ENCODE measurements around the gene RAVER1. TPM values are rescaled to one million over a fixed set of nuclear protein-coding genes. Genes with fewer than 3 reads are reported as not detected.

Gene RAVER1
- total RNA-seq, 4 donors from 2014 or later: 22.2 to 34.2 (median 24.3) TPM

DNA sequence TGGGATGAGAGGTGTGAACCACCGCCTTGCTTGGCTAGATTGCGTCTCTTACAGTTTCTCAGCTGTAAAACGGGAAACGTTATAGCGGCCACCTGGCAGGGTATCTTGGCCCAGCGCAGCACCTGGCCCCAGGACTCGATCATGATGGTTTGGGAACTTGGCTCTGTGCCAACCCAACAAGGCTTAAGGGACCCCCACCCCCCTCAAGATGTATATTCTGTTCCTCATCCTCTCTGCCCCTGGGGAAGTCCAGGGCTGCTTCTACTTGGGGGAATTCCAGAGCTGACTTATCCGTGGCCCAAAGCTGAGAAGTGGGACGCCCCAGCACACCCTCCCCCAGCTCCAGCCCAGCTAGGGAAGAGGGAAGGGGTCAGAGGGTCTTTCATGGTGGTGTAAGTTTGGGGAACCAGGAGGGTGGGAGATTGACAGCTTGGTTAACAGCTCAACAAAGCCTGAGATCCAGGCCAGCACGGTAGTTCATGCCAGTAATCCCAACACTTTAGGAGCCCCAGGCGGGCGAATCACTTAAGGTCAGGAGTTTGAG, 61.7 kb downstream of the RAVER1 start:
- peaks cover 0 to 13% of the 10 kb centered on the region in 2 donors for H3K27me3 ChIP-seq
- TF ChIP-seq EP300 (IDR thresholded peaks at IDR 0.05) (no peak), POLR2A (IDR thresholded peaks at IDR 0.05) (no peak), CTCF (IDR thresholded peaks at IDR 0.05) (no peak)
- WGBS, 2 donors: 26 to 45% methylated on average over 11 to 12 of the region's 12 CpGs
- no peaks in the 10 kb centered on the region for H3K9me3 ChIP-seq
- H3K36me3 ChIP-seq: peaks cover 0 to 18% (median 0%) of the 10 kb centered on the region in 3 donors
- H3K4me1 ChIP-seq: peaks cover 0 to 35% (median 13%) of the 10 kb centered on the region in 4 donors
- no peak for DNase-seq (ENCODE audit: low spot score in 2 of 2)
- H3K4me3 ChIP-seq: peak overlapping the region; percentile 17 to 59 (median 50)
- peak overlapping the region in 3 of 4 donors; percentile 85 to 87 (median 85) for H3K27ac ChIP-seq

- peaks cover 0 to 13% of the 10 kb centered on the region in 2 donors for H3K27me3 ChIP-seq
- H3K36me3 ChIP-seq: peaks cover 0 to 14% (median 0%) of the 10 kb centered on the region in 3 donors
- peak within 1 kb of the TSS; percentile 37 to 87 (median 85) for H3K27ac ChIP-seq
- peak within 1 kb of the TSS; percentile 17 to 59 (median 50) for H3K4me3 ChIP-seq
- no peaks in the 10 kb centered on the region for H3K9me3 ChIP-seq
- H3K4me1 ChIP-seq: peaks cover 0 to 35% (median 13%) of the 10 kb centered on the region in 4 donors
- TF ChIP-seq EP300 (IDR thresholded peaks at IDR 0.05) (peak in 1 of 2 donors; percentile 87), CTCF (IDR thresholded peaks at IDR 0.05) (peak in 3 of 5 experiments; percentile 11 to 47 (median 32)), POLR2A (IDR thresholded peaks at IDR 0.05) (peak in 1 of 2 donors; percentile 49)
- 4 to 7% methylated on average over 31 to 47 of the region's 51 CpGs for WGBS, 2 donors
- peak; percentile 50 to 69 for DNase-seq (ENCODE audit: low spot score in 2 of 2)
These were observed 62.5 kb downstream of the RAVER1 start, which contains the start of gene ICAM1 for GRCh38 chr19:10270616-10271394. TSS of gene ICAM1 (plus strand) at chr19:10271120. CDS start at chr19:10271160, 40 bp downstream.

DNA sequence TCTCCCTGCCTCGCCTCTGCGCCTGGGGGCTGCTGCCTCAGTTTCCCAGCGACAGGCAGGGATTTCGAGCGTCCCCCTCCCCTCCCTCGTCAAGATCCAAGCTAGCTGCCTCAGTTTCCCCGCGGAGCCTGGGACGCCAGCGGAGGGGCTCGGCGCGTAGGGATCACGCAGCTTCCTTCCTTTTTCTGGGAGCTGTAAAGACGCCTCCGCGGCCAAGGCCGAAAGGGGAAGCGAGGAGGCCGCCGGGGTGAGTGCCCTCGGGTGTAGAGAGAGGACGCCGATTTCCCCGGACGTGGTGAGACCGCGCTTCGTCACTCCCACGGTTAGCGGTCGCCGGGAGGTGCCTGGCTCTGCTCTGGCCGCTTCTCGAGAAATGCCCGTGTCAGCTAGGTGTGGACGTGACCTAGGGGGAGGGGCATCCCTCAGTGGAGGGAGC, 63.1 kb downstream of the RAVER1 start:
- Histone ChIP-seq H3K4me1 (peaks cover 0 to 35% (median 13%) of the 10 kb centered on the region in 4 donors), H3K4me3 (peak overlapping the region; percentile 17 to 59 (median 50)), H3K9me3 (no peaks in the 10 kb centered on the region), H3K36me3 (peaks cover 0 to 10% (median 0%) of the 10 kb centered on the region in 3 donors), H3K27me3 (peaks cover 0 to 13% of the 10 kb centered on the region in 2 donors), H3K27ac (peak overlapping the region; percentile 37 to 87 (median 85))
- DNase-seq (ENCODE audit: low spot score in 2 of 2): peak; percentile 35 to 46
- no peak for TF ChIP-seq CTCF (IDR thresholded peaks at IDR 0.05)
- no peak for TF ChIP-seq POLR2A (IDR thresholded peaks at IDR 0.05)
- TF ChIP-seq EP300 (IDR thresholded peaks at IDR 0.05): no peak
- WGBS, 2 donors: 2 to 20% methylated on average over 1 to 37 of the region's 37 CpGs

- Histone ChIP-seq H3K9me3 (no peaks in the 10 kb centered on the region), H3K4me3 (peak overlapping the region; percentile 17 to 59 (median 50)), H3K4me1 (peaks cover 0 to 35% (median 13%) of the 10 kb centered on the region in 4 donors), H3K27ac (peak overlapping the region; percentile 37 to 87 (median 85)), H3K36me3 (peaks cover 0 to 4% (median 0%) of the 10 kb centered on the region in 3 donors), H3K27me3 (peaks cover 0 to 13% of the 10 kb centered on the region in 2 donors)
- DNase-seq (ENCODE audit: low spot score in 2 of 2): peak; percentile 79 to 91
- WGBS, 2 donors: 2 to 3% methylated on average over 29 to 52 of the region's 59 CpGs
- peak; percentile 93 to 96 (median 95) for TF ChIP-seq CTCF (IDR thresholded peaks at IDR 0.05)
- no peak for TF ChIP-seq POLR2A (IDR thresholded peaks at IDR 0.05)
These were observed 63.8 kb downstream of the RAVER1 start for GRCh38 chr19:10269333-10270179.

All from tibial nerve (tissue), 4 donors.